IMR-90 (cell line): ENCODE measurements around the gene SPEG. TPM values are rescaled to one million over a fixed set of nuclear protein-coding genes. Genes with fewer than 3 reads are reported as not detected.

Source experiments
- ATAC-seq: fragments of 200-7000 bp; cut with Tn5 transposase; 2 replicates; pipeline ENCODE4 v1.9.1; 2020; ENCODE audit warnings: low read depth, mild to moderate bottlenecking, moderate library complexity
- BruUV-seq: library from RNA; stranded (reverse); fragments of 400-500 nt; replicated peaks from 2 replicates; lab custom pipeline; 2021; lab: Mats Ljungman, UMichigan
- CTCF ChIA-PET: fragments of 300-600 bp; formaldehyde crosslinking; extraction: SDS; loops from one replicate; lab custom pipeline; 2021; ENCODE audit warnings: antibody characterized with exemption; lab: Yijun Ruan, JAX
- POLR2A ChIA-PET: fragments of 300-600 bp; sonication (Branson Sonifier 250); formaldehyde crosslinking; loops from one replicate; lab custom pipeline; 2022; ENCODE audit warnings: antibody characterized with exemption; ENCODE audit not compliant: unreplicated experiment; lab: Charles Lee
- DNase-seq: peaks from one replicate; pipeline ENCODE4 v3.0.0; 2013
- H2AFZ ChIP-seq: replicated peaks from 2 replicates; pipeline ENCODE3; 2013; ENCODE audit warnings: low read length, mild to moderate bottlenecking; ENCODE audit not compliant: poor library complexity
- H2AK5ac ChIP-seq: 2 replicates; pipeline ENCODE4 v1.6.1; 2013; ENCODE audit warnings: low read depth, low read length, inconsistent platforms
- H2AK9ac ChIP-seq: replicated peaks from 2 replicates; pipeline ENCODE3; 2013; ENCODE audit warnings: mild to moderate bottlenecking, low read depth, low read length, moderate library complexity; ENCODE audit not compliant: poor library complexity
- H2BK120ac ChIP-seq: 2 replicates; pipeline ENCODE4 v1.6.1; 2013; ENCODE audit warnings: low read depth, low read length, inconsistent platforms
- H2BK15ac ChIP-seq: 3 replicates; pipeline ENCODE4 v1.6.1; 2013; ENCODE audit warnings: low read depth, low read length, inconsistent platforms
- H2BK20ac ChIP-seq: 2 replicates; pipeline ENCODE4 v1.6.1; 2013; ENCODE audit warnings: low read depth, mild to moderate bottlenecking, inconsistent platforms, low read length, moderate library complexity
- H2BK5ac ChIP-seq: 2 replicates; pipeline ENCODE4 v1.6.1; 2013; ENCODE audit warnings: mild to moderate bottlenecking, low read depth, low read length, inconsistent platforms; ENCODE audit not compliant: poor library complexity, severe bottlenecking
- H3K14ac ChIP-seq: replicated peaks from 2 replicates; pipeline ENCODE4 v1.6.1; 2013; ENCODE audit warnings: low read depth, low read length, inconsistent platforms
- H3K18ac ChIP-seq: 2 replicates; pipeline ENCODE4 v1.6.1; 2013; ENCODE audit warnings: low read depth, low read length, control low read depth
- H3K23ac ChIP-seq: 2 replicates; pipeline ENCODE4 v1.6.1; 2013; ENCODE audit warnings: low read depth, low read length, inconsistent platforms
- H3K27ac ChIP-seq: 2 replicates; pipeline ENCODE4 v1.5.1; 2013; ENCODE audit warnings: mild to moderate bottlenecking, control low read depth, low read length; ENCODE audit not compliant: insufficient read depth
- H3K27me3 ChIP-seq: 2 replicates; pipeline ENCODE4 v1.6.1; 2013; ENCODE audit warnings: low read length; ENCODE audit not compliant: control insufficient read depth, insufficient read depth
- H3K36me3 ChIP-seq: 2 replicates; pipeline ENCODE4 v1.6.1; 2013; ENCODE audit warnings: low read length, mixed read lengths; ENCODE audit not compliant: control insufficient read depth, insufficient read depth
- H3K4ac ChIP-seq: 2 replicates; pipeline ENCODE4 v1.6.1; 2013; ENCODE audit warnings: low read depth, low read length, inconsistent platforms
- H3K4me1 ChIP-seq: 2 replicates; pipeline ENCODE4 v1.6.1; 2013; ENCODE audit warnings: low read length, mixed read lengths; ENCODE audit not compliant: control insufficient read depth, insufficient read depth
- H3K4me2 ChIP-seq: 2 replicates; pipeline ENCODE4 v1.6.1; 2013; ENCODE audit warnings: low read depth, mild to moderate bottlenecking, control low read depth, low read length, moderate library complexity
- H3K4me3 ChIP-seq: 2 replicates; pipeline ENCODE4 v1.5.1; 2013; ENCODE audit warnings: low read depth, mild to moderate bottlenecking, control low read depth, low read length, moderate library complexity; ENCODE audit not compliant: insufficient read depth
- H3K56ac ChIP-seq: 2 replicates; pipeline ENCODE4 v1.6.1; 2013; ENCODE audit warnings: low read length, inconsistent platforms; ENCODE audit not compliant: insufficient read depth; ENCODE audit errors: extremely low read depth
- H3K79me1 ChIP-seq, 2 experiments: 2 replicates each; pipeline ENCODE4 v1.6.1; 2013; ENCODE audit warnings: low read length in 2 of 2, inconsistent platforms in 1 of 2, low read depth in 1 of 2
- H3K9ac ChIP-seq: 2 replicates; pipeline ENCODE4 v1.6.1; 2013; ENCODE audit warnings: low read depth, low read length, control low read depth
- H3K9me1 ChIP-seq: 2 replicates; pipeline ENCODE4 v1.6.1; 2013; ENCODE audit warnings: low read length, inconsistent platforms; ENCODE audit not compliant: insufficient read depth
- H3K9me3 ChIP-seq: 2 replicates; pipeline ENCODE4 v1.6.1; 2013; ENCODE audit warnings: low read length; ENCODE audit not compliant: control insufficient read depth, insufficient read depth
- H4K20me1 ChIP-seq: 2 replicates; pipeline ENCODE4 v1.6.1; 2013; ENCODE audit warnings: low read length, inconsistent platforms; ENCODE audit not compliant: insufficient read depth
- H4K5ac ChIP-seq: 2 replicates; pipeline ENCODE4 v1.6.1; 2013; ENCODE audit warnings: mild to moderate bottlenecking, low read depth, low read length, control low read depth
- H4K8ac ChIP-seq, 2 experiments: 2 replicates each; pipeline ENCODE4 v1.6.1; 2013; ENCODE audit warnings: low read depth in 2 of 2, low read length in 2 of 2, control low read depth in 1 of 2, inconsistent platforms in 1 of 2
- H4K91ac ChIP-seq: 2 replicates; pipeline ENCODE4 v1.6.1; 2013; ENCODE audit warnings: low read depth, low read length, inconsistent platforms; ENCODE audit not compliant: insufficient read depth
- RAD21 ChIP-seq: IDR thresholded peaks from 2 replicates; pipeline ENCODE4 v1.6.1; 2012; ENCODE audit warnings: low read length, improper control_type of control experiment
- SMC3 ChIP-seq: fragments of 150-350 bp; IDR thresholded peaks from 2 replicates; pipeline ENCODE4 v1.6.1; 2016; ENCODE audit warnings: low read depth, mild to moderate bottlenecking, antibody characterized with exemption, low read length, moderate library complexity
- WGBS, 2 experiments: methylation state at CpG; one replicate each; pipeline versions ENCODE4 v1.1.5 to v1.1.7; 2013; ENCODE audit warnings: missing lambda C conversion rate in 2 of 2; ENCODE audit not compliant: insufficient read length in 1 of 2; ENCODE audit errors: extremely low coverage in 2 of 2; 5-methylcytosine and 5-hydroxymethylcytosine counted together
- dilution Hi-C: fragments of 300-500 bp; cut with HindIII; formaldehyde crosslinking; loops from one replicate; pipeline ENCODE4 v1.14.3; 2018; ENCODE audit warnings: low sequenced_read_pairs; ENCODE audit not compliant: unreplicated experiment
- in situ Hi-C: fragments of 300-500 bp; cut with MboI; formaldehyde crosslinking; loops from 3 replicates; pipeline ENCODE4 v1.14.3; 2019; ENCODE audit warnings: low sequenced_read_pairs, inconsistent platforms, mixed read lengths
- intact Hi-C: fragments of 100-400 bp; cut with micrococcal nuclease; formaldehyde crosslinking; loops from 2 replicates; pipeline ENCODE4 v1.10.0; 2022
- polyA plus RNA-seq, 3 experiments: library from polyadenylated mRNA; depleted of rRNA; stranded (reverse); fragments of >200 nt; gene quantifications; 2 replicates each; pipeline ENCODE4 v1.2.3, GENCODE V29; 2012; ENCODE audit warnings: low replicate concordance in 1 of 3
- total RNA-seq: library from RNA; depleted of rRNA; stranded (reverse); fragments of >200 nt; gene quantifications from 2 replicates; pipeline ENCODE4 v1.2.3, GENCODE V29; 2012
- TF ChIP-seq, protein P1 (sequence below): fragments of 150-350 bp; IDR thresholded peaks from 2 replicates; pipeline ENCODE4 v1.6.1; 2016; ENCODE audit warnings: low read depth, mild to moderate bottlenecking, low read length, moderate library complexity, borderline replicate concordance
- TF ChIP-seq, protein P2 (sequence below): conservative IDR thresholded peaks from 2 replicates; pipeline ENCODE4 v1.5.1; 2012; ENCODE audit warnings: mild to moderate bottlenecking, low read depth, low read length, improper control_type of control experiment

Gene SPEG
- total and polyA plus RNA-seq, 2 of the 4 experiments (the other 2 are of a cell fraction) = 6.8 to 81.6 TPM

DNA sequence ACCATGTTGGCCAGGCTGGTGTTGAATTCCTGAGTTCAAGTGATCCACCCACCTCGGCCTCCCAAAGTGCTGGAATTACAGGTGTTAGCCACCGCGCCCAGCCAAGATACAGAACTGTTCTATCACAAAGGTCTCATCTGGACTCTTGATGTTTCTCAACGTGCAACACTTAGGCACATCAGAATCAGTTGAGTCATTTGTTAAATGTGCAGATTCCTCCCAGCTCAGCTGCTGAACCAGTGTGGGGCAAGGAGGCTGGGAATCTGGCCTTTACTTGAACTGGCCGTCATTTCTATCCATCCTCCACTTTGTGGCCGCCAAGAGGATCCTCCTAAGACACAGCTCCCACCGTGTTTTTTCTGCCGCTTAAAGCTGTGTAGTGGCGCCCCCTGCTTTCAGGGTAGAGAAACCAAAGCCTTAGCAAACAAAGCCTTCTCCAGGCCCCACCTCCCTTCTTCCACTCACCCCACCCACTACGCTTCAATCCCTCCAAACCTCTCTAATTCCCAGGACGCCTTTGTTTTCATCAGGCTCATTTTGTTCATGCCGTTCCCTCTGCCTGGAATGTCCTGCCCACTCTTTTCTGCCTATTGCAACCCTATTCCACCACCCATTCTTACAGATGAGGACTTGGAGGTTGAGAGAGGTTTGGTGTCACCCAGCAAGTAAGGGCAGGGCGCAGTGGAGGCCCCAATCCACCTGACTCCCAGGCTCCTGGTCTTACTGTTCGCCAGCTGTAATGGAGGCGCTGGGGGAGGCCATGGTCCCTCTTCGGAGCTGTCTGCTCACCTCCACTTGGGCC, 776 bp upstream of the SPEG start:
- TF ChIP-seq RAD21 (peak; percentile 52), SMC3 (peak; percentile 58)
- TF ChIP-seq, protein P1, sequence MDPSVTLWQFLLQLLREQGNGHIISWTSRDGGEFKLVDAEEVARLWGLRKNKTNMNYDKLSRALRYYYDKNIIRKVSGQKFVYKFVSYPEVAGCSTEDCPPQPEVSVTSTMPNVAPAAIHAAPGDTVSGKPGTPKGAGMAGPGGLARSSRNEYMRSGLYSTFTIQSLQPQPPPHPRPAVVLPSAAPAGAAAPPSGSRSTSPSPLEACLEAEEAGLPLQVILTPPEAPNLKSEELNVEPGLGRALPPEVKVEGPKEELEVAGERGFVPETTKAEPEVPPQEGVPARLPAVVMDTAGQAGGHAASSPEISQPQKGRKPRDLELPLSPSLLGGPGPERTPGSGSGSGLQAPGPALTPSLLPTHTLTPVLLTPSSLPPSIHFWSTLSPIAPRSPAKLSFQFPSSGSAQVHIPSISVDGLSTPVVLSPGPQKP = no peak
- TF ChIP-seq, protein P2, sequence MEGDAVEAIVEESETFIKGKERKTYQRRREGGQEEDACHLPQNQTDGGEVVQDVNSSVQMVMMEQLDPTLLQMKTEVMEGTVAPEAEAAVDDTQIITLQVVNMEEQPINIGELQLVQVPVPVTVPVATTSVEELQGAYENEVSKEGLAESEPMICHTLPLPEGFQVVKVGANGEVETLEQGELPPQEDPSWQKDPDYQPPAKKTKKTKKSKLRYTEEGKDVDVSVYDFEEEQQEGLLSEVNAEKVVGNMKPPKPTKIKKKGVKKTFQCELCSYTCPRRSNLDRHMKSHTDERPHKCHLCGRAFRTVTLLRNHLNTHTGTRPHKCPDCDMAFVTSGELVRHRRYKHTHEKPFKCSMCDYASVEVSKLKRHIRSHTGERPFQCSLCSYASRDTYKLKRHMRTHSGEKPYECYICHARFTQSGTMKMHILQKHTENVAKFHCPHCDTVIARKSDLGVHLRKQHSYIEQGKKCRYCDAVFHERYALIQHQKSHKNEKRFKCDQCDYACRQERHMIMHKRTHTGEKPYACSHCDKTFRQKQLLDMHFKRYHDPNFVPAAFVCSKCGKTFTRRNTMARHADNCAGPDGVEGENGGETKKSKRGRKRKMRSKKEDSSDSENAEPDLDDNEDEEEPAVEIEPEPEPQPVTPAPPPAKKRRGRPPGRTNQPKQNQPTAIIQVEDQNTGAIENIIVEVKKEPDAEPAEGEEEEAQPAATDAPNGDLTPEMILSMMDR = peak; percentile 60
- ATAC-seq = peak; percentile 56
- Histone ChIP-seq H3K9me1 (peaks cover 3% of the 10 kb centered on the region; the same call in 1 of the 2 replicates), H2BK120ac (no peak overlapping the region), H3K4ac (peak overlapping the region; percentile 0; the same call in 1 of the 2 replicates), H3K9ac (no peak overlapping the region), H4K91ac (no peak overlapping the region; the same call in 1 of the 2 replicates), H3K4me3 (no peak overlapping the region), H2BK5ac (no peak overlapping the region), H4K5ac (peak overlapping the region; percentile 41; the same call in 1 of the 2 replicates), H3K56ac (no peak overlapping the region), H3K27me3 (no peaks in the 10 kb centered on the region; the same call in 1 of the 2 replicates), H3K9me3 (no peaks in the 10 kb centered on the region), H2BK15ac (no peak overlapping the region), H3K79me1 (no peaks in the 10 kb centered on the region), H2AK9ac (peak overlapping the region; percentile 70), H2BK20ac (peak overlapping the region; percentile 1; the same call in 1 of the 2 replicates), H3K18ac (no peak overlapping the region; the same call in 1 of the 2 replicates), H3K4me1 (peaks cover 8% of the 10 kb centered on the region), H2AFZ (peak overlapping the region; percentile 71), H3K36me3 (no peaks in the 10 kb centered on the region), H2AK5ac (no peak overlapping the region; the same call in 1 of the 2 replicates), H4K20me1 (no peaks in the 10 kb centered on the region), H3K4me2 (no peak overlapping the region), H3K23ac (no peak overlapping the region; the same call in 1 of the 2 replicates), H3K14ac (no peak overlapping the region; the same call in 1 of the 2 replicates), H3K27ac (no peak overlapping the region), H4K8ac (peak overlapping the region in 1 of 2 experiments; percentile 19; a peak in 1 of 4 replicates)
- in situ Hi-C loops (no loop called here), dilution Hi-C loops (no loop called here), intact Hi-C loops (loop anchor here (1.0 kb wide), 1 partner anchor 31 kb away; no protein-coding TSS in a partner anchor)
- CTCF ChIA-PET = interaction anchor here (1.1 to 1.3 kb wide), 2 partner anchors 10 to 31 kb away, joined by 5 to 6 read pairs; no protein-coding TSS in a partner anchor
- BruUV-seq = no TSS peak
- DNase-seq = peak; percentile 71
- 71 to 100% methylated on average over 2 to 8 of the region's 16 CpGs for WGBS, 2 experiments
- POLR2A ChIA-PET = no interaction called here
